NCI-H526 (cell line): Measurements from ENCODE around the gene SPHK2.

ENCODE experiments used
- DNase-seq, 2 experiments: peaks; one replicate each; lab custom pipeline; 2025; lab: John Stamatoyannopoulos, UW

Gene SPHK2

GRCh38 chr19:48606463-48607358 is 12.6 kb upstream of the SPHK2 start, which contains the start of gene SPACA4:
Gene SPACA4 (plus strand): TSS chr19:48606742. CDS start chr19:48606979, 237 bp downstream.
- DNase-seq, result no peak

GRCh38 chr19:48607359-48607755 is 11.9 kb upstream of the SPHK2 start:
- no peak for DNase-seq

- DNase-seq, result peak; percentile 71 to 80
Measured at GRCh38 chr19:48608798-48609263, 10.5 kb upstream of the SPHK2 start.

- DNase-seq, result no peak
Measured at GRCh38 chr19:48609571-48610108, 9.7 kb upstream of the SPHK2 start.

GRCh38 chr19:48611872-48612271 is 7.4 kb upstream of the SPHK2 start:
- DNase-seq, result no peak

GRCh38 chr19:48613024-48613851 is 6.1 kb upstream of the SPHK2 start:
- DNase-seq, result no peak

- DNase-seq, result no peak
Measured at GRCh38 chr19:48613852-48614435, 5.4 kb upstream of the SPHK2 start.

- DNase-seq, result peak; percentile 34 to 50
Measured at GRCh38 chr19:48614436-48615230, 4.7 kb upstream of the SPHK2 start, which contains the start of gene FAM83E. Gene FAM83E (minus strand): TSS chr19:48615076. CDS start chr19:48613372, 1,704 bp downstream.

DNA sequence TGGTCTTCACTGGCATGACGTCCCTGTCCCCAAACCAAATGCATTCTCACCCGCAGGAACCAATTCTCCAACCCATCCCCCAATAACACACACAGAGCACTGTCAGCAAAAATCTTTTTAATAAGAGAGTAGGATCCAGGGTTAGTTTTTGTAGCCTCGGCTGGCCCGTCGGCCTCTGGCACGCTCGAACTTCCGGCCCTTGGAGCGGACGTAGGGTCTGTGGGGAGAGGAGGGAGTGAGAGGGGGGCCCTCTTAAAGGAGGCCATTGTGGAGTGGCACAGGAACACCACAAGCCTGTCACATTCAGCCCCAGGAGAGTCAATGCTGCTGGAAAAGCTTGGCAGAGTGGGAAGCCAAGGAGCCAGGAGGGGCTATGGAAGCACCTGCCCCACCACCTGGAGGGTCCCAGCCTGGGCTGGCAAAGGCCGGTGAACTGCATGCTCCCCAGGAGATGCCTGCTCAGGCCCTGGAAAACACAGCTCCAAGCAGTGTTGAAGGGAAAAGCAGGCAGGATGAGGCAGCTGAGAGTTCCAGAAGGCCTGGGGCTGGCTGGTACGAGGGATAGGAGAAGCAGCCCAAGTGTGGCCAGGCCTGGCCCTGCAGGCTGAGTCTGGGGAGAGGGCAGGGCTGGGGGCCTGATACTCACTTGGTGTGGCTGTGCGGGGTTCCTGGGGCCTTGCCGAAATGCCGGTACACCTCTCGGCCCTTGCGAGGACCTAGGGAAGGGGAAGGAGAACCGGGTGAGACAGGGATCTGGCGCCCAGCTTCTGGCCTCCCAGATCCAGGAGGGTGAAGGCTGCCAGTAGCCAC is 3.9 kb upstream of the SPHK2 start:
- DNase-seq, result no peak

DNA sequence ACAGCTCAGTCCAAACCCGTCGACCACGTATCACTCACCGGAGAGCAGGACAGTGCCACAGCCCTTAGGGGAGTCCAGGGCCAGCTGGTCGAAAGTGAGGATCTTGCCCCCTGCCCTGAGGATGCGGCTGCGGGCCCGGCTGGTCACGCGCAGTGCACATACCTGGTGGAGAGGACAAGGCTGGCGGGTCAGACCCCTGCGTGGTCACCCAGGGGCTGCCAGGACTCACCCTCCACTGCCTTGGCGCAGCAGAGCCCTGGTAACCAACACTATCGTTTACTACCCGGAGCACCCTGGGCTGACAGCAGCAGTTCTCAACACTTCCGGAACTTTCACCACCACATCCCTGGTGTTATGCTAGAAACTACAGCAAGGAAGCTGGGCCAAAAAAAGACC is 3.3 kb upstream of the SPHK2 start:
- DNase-seq, result no peak

DNA sequence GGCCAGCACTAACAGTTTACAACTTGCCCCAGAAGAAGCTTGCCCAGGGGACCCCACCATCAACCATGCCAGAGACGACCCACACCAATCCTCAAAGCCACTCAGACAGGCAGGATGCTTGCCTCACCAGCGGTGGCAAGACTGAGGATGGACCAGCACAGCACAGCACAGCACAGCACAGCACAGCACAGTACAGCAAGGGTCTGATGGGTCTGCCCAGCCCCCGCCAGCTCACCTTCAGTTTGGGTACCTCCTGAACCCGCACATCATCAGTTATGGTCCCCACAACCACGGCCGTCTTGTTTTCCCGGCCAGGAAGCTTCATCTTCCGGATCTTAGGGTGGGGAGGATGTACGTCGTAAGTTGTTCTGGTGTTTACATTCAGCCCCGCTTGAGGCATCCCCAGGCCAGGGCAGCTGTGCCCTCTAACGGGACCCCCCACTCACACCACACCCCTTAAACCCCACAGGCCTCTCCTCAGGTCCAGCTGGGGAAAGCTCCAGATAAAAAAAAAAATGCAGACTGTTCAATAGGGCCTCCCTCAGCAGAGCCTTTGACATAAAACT is 2.7 kb upstream of the SPHK2 start:
- DNase-seq, result no peak

DNA sequence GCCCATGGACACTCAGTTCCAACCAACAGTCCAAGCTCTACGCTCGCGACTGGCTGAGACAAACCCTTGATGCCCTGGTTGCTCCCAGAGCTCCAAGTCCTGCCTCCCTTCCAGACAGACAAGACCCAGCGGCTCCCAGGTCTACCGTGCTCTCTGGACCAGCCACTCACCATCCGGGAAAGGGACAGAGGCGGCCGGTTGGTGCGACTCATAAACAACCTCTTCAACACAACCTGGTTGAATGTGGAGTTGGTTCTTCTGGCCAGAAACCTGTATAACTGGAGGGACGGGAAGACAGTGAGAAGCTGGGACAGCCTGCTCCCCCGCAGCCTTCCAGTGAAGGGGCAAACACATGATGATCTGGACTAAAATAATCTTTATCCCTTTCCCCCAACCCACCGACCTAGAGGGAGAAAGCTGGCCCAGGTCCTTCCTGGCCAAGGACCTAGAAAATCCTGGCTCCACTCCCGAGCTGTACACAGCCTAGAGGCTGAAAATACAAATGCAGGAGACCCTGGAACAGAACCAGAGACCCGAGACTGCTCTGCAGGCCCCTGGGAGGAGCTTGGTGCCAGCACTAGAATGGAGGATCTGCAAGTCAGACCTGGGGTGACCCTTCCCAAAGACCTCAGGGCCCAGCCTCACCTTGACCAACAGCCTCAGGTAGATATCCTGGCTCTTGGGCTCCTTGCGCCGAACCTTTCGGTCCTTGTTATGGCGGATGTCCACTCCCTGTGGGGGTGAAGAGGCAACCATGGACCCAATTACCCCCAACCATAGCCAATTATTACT is 2.0 kb upstream of the SPHK2 start:
- no peak for DNase-seq

GRCh38 chr19:48618278-48618915 is 909 bp upstream of the SPHK2 start:
- no peak for DNase-seq

GRCh38 chr19:48619692-48620585 is 633 bp downstream of the SPHK2 start:
- no peak for DNase-seq

GRCh38 chr19:48623556-48624066 is 4.3 kb downstream of the SPHK2 start:
- no peak for DNase-seq

GRCh38 chr19:48624067-48624594 is 4.8 kb downstream of the SPHK2 start:
- peak; percentile 94 to 99 for DNase-seq
